HEK293T (cell line): ENCODE data around the gene NDUFAF4.

Experiments used
- CTCF ChIA-PET: fragments of 350-600 bp; formaldehyde crosslinking; extraction: SDS; loops from one replicate; lab custom pipeline; 2021; ENCODE audit warnings: antibody characterized with exemption, inconsistent platforms; lab: Yijun Ruan, JAX
- POLR2A ChIA-PET: fragments of 350-600 bp; formaldehyde crosslinking; extraction: SDS; loops from one replicate; lab custom pipeline; 2020; ENCODE audit warnings: antibody characterized with exemption, inconsistent platforms; lab: Yijun Ruan, JAX
- DNase-seq: peaks from one replicate; pipeline ENCODE4 v3.0.0; 2012; ENCODE audit warnings: mixed read lengths; ENCODE audit errors: extremely low spot score
- ARNT ChIP-seq: fragments of 450-650 bp; IDR thresholded peaks from 2 replicates; pipeline ENCODE4 v1.6.1; 2017; ENCODE audit warnings: mild to moderate bottlenecking
- BHLHE40 ChIP-seq: fragments of 450-650 bp; IDR thresholded peaks from 2 replicates; pipeline ENCODE4 v1.6.1; 2016; ENCODE audit warnings: mild to moderate bottlenecking, moderate library complexity, borderline replicate concordance
- CTBP1 ChIP-seq: fragments of 450-650 bp; IDR thresholded peaks from 2 replicates; pipeline ENCODE4 v1.6.1; 2016; ENCODE audit warnings: borderline replicate concordance
- ELF4 ChIP-seq: fragments of 450-650 bp; IDR thresholded peaks from 2 replicates; pipeline ENCODE4 v1.6.1; 2017; ENCODE audit warnings: antibody characterized with exemption
- FOXA1 ChIP-seq: fragments of 450-650 bp; IDR thresholded peaks from 2 replicates; pipeline ENCODE4 v1.6.1; 2016; ENCODE audit warnings: mild to moderate bottlenecking
- FOXK2 ChIP-seq: fragments of 450-650 bp; IDR thresholded peaks from 2 replicates; pipeline ENCODE4 v1.6.1; 2016; ENCODE audit warnings: mild to moderate bottlenecking
- FOXM1 ChIP-seq: fragments of 450-650 bp; IDR thresholded peaks from 2 replicates; pipeline ENCODE4 v1.6.1; 2017; ENCODE audit warnings: mild to moderate bottlenecking, borderline replicate concordance
- HDGF ChIP-seq: fragments of 450-650 bp; IDR thresholded peaks from 2 replicates; pipeline ENCODE4 v1.6.1; 2017; ENCODE audit warnings: antibody characterized with exemption, borderline replicate concordance
- L3MBTL2 ChIP-seq: fragments of 450-650 bp; conservative IDR thresholded peaks from 2 replicates; pipeline ENCODE4 v1.6.1; 2016; ENCODE audit warnings: mild to moderate bottlenecking
- LEF1 ChIP-seq: fragments of 450-650 bp; IDR thresholded peaks from 2 replicates; pipeline ENCODE4 v1.6.1; 2017; ENCODE audit warnings: mild to moderate bottlenecking, borderline replicate concordance
- NFRKB ChIP-seq: fragments of 450-650 bp; IDR thresholded peaks from 2 replicates; pipeline ENCODE4 v1.6.1; 2016; ENCODE audit warnings: mild to moderate bottlenecking, moderate library complexity
- PKNOX1 ChIP-seq: fragments of 450-650 bp; IDR thresholded peaks from 2 replicates; pipeline ENCODE4 v1.6.1; 2016
- SP1 ChIP-seq: fragments of 450-650 bp; IDR thresholded peaks from 2 replicates; pipeline ENCODE4 v1.6.1; 2017
- SUZ12 ChIP-seq: fragments of 450-650 bp; IDR thresholded peaks from 2 replicates; pipeline ENCODE4 v1.6.1; 2016; ENCODE audit warnings: mild to moderate bottlenecking
- TARDBP ChIP-seq: fragments of 450-650 bp; IDR thresholded peaks from 2 replicates; pipeline ENCODE4 v1.6.1; 2016
- ZNF384 ChIP-seq: fragments of 450-650 bp; IDR thresholded peaks from 2 replicates; pipeline ENCODE4 v1.6.1; 2016

Gene NDUFAF4

GRCh38 chr6:96911751-96912150 is 14.1 kb upstream of the NDUFAF4 start:
- no peak for TF ChIP-seq FOXA1
- no peak for TF ChIP-seq ARNT
- TF ChIP-seq BHLHE40, result no peak
- TF ChIP-seq FOXM1, result no peak
- no peak for TF ChIP-seq SP1
- no peak for TF ChIP-seq HDGF
- TF ChIP-seq ZNF384, result no peak
- no peak for DNase-seq
- ChIA-PET POLR2A (no interaction called here), CTCF (interaction anchor here (1.2 kb wide), 1 partner anchor 148 kb away, joined by 6 read pairs; no protein-coding TSS in a partner anchor)

GRCh38 chr6:96911171-96911570 is 13.5 kb upstream of the NDUFAF4 start:
- no peak for DNase-seq
- no peak for TF ChIP-seq PKNOX1
- no peak for TF ChIP-seq TARDBP
- TF ChIP-seq HDGF, result no peak
- TF ChIP-seq BHLHE40, result no peak
- TF ChIP-seq L3MBTL2, result no peak
- no peak for TF ChIP-seq CTBP1
- no peak for TF ChIP-seq FOXK2
- no peak for TF ChIP-seq ZNF384
- no peak for TF ChIP-seq SUZ12
- no peak for TF ChIP-seq ELF4
- no peak for TF ChIP-seq NFRKB
- no peak for TF ChIP-seq SP1
- CTCF ChIA-PET, result no interaction called here
- POLR2A ChIA-PET, result no interaction called here

- DNase-seq, result no peak
- POLR2A ChIA-PET, result no interaction called here
- TF ChIP-seq PKNOX1 (no peak), CTBP1 (no peak), FOXM1 (no peak), NFRKB (no peak), HDGF (no peak), BHLHE40 (no peak), L3MBTL2 (no peak), FOXK2 (no peak), FOXA1 (no peak), TARDBP (no peak), SUZ12 (no peak)
Observed at GRCh38 chr6:96909811-96910210, 12.1 kb upstream of the NDUFAF4 start.

GRCh38 chr6:96907498-96907897 is 9.8 kb upstream of the NDUFAF4 start:
- ChIA-PET POLR2A (interaction anchor here (0.9 to 2.1 kb wide), 3 partner anchors 9 to 17 kb away, joined by 3 to 8 read pairs (median 4); partner anchors contain the start of gene KLHL32), CTCF (interaction anchor here (1.7 kb wide), 1 partner anchor 8 kb away, joined by 9 read pairs; the partner anchor contains the start of gene NDUFAF4)
- DNase-seq, result no peak
- no peak for TF ChIP-seq SUZ12
- no peak for TF ChIP-seq ARNT
- TF ChIP-seq L3MBTL2, result no peak
- no peak for TF ChIP-seq TARDBP
- TF ChIP-seq NFRKB, result no peak
- TF ChIP-seq HDGF, result no peak
- no peak for TF ChIP-seq LEF1
- TF ChIP-seq FOXA1, result no peak
- no peak for TF ChIP-seq FOXM1
- no peak for TF ChIP-seq CTBP1
- TF ChIP-seq SP1, result no peak
- TF ChIP-seq PKNOX1, result no peak

More at GRCh38 chr6:96909811-96910210, 12.1 kb upstream of the NDUFAF4 start:
- CTCF ChIA-PET, result no interaction called here

GRCh38 chr6:96900873-96901272 is 3.2 kb upstream of the NDUFAF4 start:
- POLR2A ChIA-PET, result no interaction called here
- CTCF ChIA-PET, result interaction anchor here (0.6 kb wide), 1 partner anchor 274 kb away, joined by 6 read pairs; no protein-coding TSS in a partner anchor
- TF ChIP-seq NFRKB (no peak), L3MBTL2 (no peak), FOXM1 (no peak), ARNT (no peak), HDGF (no peak), FOXK2 (no peak), TARDBP (no peak), LEF1 (no peak), ELF4 (no peak), CTBP1 (no peak), FOXA1 (no peak), PKNOX1 (no peak), SUZ12 (no peak), SP1 (no peak), BHLHE40 (no peak), ZNF384 (no peak)
- DNase-seq, result no peak
